Measurements from ENCODE around the gene TMEM178B. TPM values are rescaled to one million over a fixed set of nuclear protein-coding genes. Genes with fewer than 3 reads are reported as not detected.

TMEM178B gene
- total RNA-seq, 1 experiment from 2014 or later = 0.11 TPM

DNA sequence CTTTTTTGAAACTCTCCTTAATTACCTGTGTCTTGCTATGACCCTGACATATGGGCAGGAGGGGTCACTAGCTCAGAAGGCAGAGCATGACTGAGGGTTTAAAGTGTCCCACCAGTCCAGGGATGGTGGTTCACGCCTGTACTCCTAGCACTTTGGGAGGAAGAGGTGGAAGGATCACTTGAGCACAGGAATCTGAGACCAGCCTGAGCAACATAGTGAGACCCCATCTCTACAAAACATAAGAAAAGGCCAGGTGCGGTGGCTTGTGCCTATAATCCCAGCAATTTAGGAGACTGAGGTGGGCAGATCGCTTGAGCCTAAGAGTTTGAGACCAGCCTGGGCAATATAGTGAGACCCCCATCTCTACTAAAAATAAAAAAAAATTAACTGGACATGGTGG, 133.8 kb downstream of the TMEM178B start:
- no TSS peak for BruUV-seq (replicated peaks)
- H3K27me3 Mint-ChIP-seq (ENCODE audit: insufficient read depth, unreplicated experiment) = peaks cover 50% of the 10 kb centered on the region
- H3K27me3 ChIP-seq (replicated peaks; ENCODE audit: control insufficient read depth, insufficient read depth, low read length) = peaks cover 1% of the 10 kb centered on the region
- H3K27ac Mint-ChIP-seq (ENCODE audit: unreplicated experiment) = no peak overlapping the region
- intact Hi-C loops (cut with micrococcal nuclease; ENCODE audit: unreplicated experiment) = no loop called here
- H3K9me3 Mint-ChIP-seq (ENCODE audit: unreplicated experiment) = no peaks in the 10 kb centered on the region
- DNase-seq = no peak
- H3K4me1 Mint-ChIP-seq (ENCODE audit: low read depth, unreplicated experiment) = no peaks in the 10 kb centered on the region
- H3K36me3 Mint-ChIP-seq (ENCODE audit: insufficient read depth, unreplicated experiment) = no peaks in the 10 kb centered on the region
- ChIA-PET CTCF (no interaction called here), POLR2A (no interaction called here)
- no peaks in the 10 kb centered on the region for H3K9me3 ChIP-seq
- H3K4me3 Mint-ChIP-seq (ENCODE audit: unreplicated experiment) = no peak overlapping the region
- no peak for TF ChIP-seq CTCF (IDR thresholded peaks at IDR 0.05; ENCODE audit: insufficient read depth in 1 of 2, low read depth in 1 of 2, low read length in 1 of 2, severe bottlenecking in 1 of 2, unreplicated experiment in 1 of 2)
- no peak overlapping the region for H3K4me3 ChIP-seq (ENCODE audit: low read depth, low read length)
- no peaks in the 10 kb centered on the region for H3K36me3 ChIP-seq (ENCODE audit: control insufficient read depth, insufficient read depth, low read length)
- no peaks in the 10 kb centered on the region for H3K4me1 ChIP-seq

DNA sequence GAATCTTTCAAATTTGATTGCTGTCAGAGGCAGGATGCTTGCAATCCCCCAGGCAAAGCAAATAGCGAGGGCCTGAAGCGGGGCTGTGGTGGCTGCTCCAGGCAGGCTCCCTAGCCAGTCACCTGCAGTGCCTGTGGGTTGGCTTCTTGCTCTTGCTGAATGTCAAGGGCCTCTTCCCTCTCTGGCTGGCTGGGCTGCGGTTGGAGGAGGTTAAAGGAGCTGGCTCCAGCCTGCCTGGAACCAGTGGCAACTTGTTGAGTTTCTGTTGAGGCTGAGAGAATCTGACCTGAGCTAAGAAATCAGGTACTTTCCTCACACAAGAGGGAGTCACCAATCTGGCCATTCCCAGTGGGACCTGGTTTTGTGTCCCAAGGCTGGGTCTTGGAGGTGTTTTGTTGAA, 134.7 kb downstream of the TMEM178B start:
- CTCF ChIA-PET = no interaction called here
- intact Hi-C loops (cut with micrococcal nuclease; ENCODE audit: unreplicated experiment) = no loop called here
- Mint-ChIP-seq H3K27ac (ENCODE audit: unreplicated experiment) (no peak overlapping the region), H3K4me3 (ENCODE audit: unreplicated experiment) (no peak overlapping the region), H3K27me3 (ENCODE audit: insufficient read depth, unreplicated experiment) (peaks cover 42% of the 10 kb centered on the region), H3K4me1 (ENCODE audit: low read depth, unreplicated experiment) (no peaks in the 10 kb centered on the region), H3K36me3 (ENCODE audit: insufficient read depth, unreplicated experiment) (no peaks in the 10 kb centered on the region), H3K9me3 (ENCODE audit: unreplicated experiment) (no peaks in the 10 kb centered on the region)
- BruUV-seq (replicated peaks) = no TSS peak
- H3K4me1 ChIP-seq = no peaks in the 10 kb centered on the region
- TF ChIP-seq CTCF (IDR thresholded peaks at IDR 0.05; ENCODE audit: insufficient read depth in 1 of 2, low read depth in 1 of 2, low read length in 1 of 2, severe bottlenecking in 1 of 2, unreplicated experiment in 1 of 2) = no peak
- no peak for DNase-seq
- H3K4me3 ChIP-seq (ENCODE audit: low read depth, low read length) = no peak overlapping the region
- peaks cover 1% of the 10 kb centered on the region for H3K27me3 ChIP-seq (replicated peaks; ENCODE audit: control insufficient read depth, insufficient read depth, low read length)
- no peaks in the 10 kb centered on the region for H3K36me3 ChIP-seq (ENCODE audit: control insufficient read depth, insufficient read depth, low read length)
- POLR2A ChIA-PET = no interaction called here
- no peaks in the 10 kb centered on the region for H3K9me3 ChIP-seq

- no peaks in the 10 kb centered on the region for H3K36me3 ChIP-seq (ENCODE audit: control insufficient read depth, insufficient read depth, low read length)
- intact Hi-C loops (cut with micrococcal nuclease; ENCODE audit: unreplicated experiment) = no loop called here
- H3K9me3 ChIP-seq = no peaks in the 10 kb centered on the region
- no peaks in the 10 kb centered on the region for H3K4me1 ChIP-seq
- H3K4me3 ChIP-seq (ENCODE audit: low read depth, low read length) = no peak overlapping the region
- no peaks in the 10 kb centered on the region for H3K36me3 Mint-ChIP-seq (ENCODE audit: insufficient read depth, unreplicated experiment)
- peaks cover 34% of the 10 kb centered on the region for H3K27me3 Mint-ChIP-seq (ENCODE audit: insufficient read depth, unreplicated experiment)
- no TSS peak for BruUV-seq (replicated peaks)
- no peak for TF ChIP-seq CTCF (IDR thresholded peaks at IDR 0.05; ENCODE audit: insufficient read depth in 1 of 2, low read depth in 1 of 2, low read length in 1 of 2, severe bottlenecking in 1 of 2, unreplicated experiment in 1 of 2)
- no peak for DNase-seq
- no peak overlapping the region for H3K4me3 Mint-ChIP-seq (ENCODE audit: unreplicated experiment)
- CTCF ChIA-PET = no interaction called here
- H3K27ac Mint-ChIP-seq (ENCODE audit: unreplicated experiment) = no peak overlapping the region
- H3K4me1 Mint-ChIP-seq (ENCODE audit: low read depth, unreplicated experiment) = no peaks in the 10 kb centered on the region
- no peaks in the 10 kb centered on the region for H3K9me3 Mint-ChIP-seq (ENCODE audit: unreplicated experiment)
- peaks cover 1% of the 10 kb centered on the region for H3K27me3 ChIP-seq (replicated peaks; ENCODE audit: control insufficient read depth, insufficient read depth, low read length)
- POLR2A ChIA-PET = no interaction called here
These were observed 135.6 kb downstream of the TMEM178B start for GRCh38 chr7:141209454-141209853.

Data from Caco-2 (cell line).